Right forelimb (tissue), 1 donor: Measurements from ENCODE around the gene GK.
"Not testable (repeated sequence)": the region's sequence is repeated elsewhere in the genome, so short reads cannot be mapped to it uniquely, and the experiment has no call there.

Experiments
- DNase-seq: peaks from one replicate; pipeline ENCODE4 v3.0.0-alpha.2; 2018

Gene GK

GRCh38 chrX:30653415-30654131 is at the start of gene GK:
Gene GK (plus strand): TSS chrX:30653423. CDS start chrX:30653538, 115 bp downstream.
- DNase-seq: peak; percentile 51

GRCh38 chrX:30607155-30607554 is 46.1 kb upstream of the GK start:
- DNase-seq: no peak

GRCh38 chrX:30610026-30610425 is 43.2 kb upstream of the GK start:
- no peak for DNase-seq

GRCh38 chrX:30612250-30612655 is 41.0 kb upstream of the GK start:
- no peak for DNase-seq

- DNase-seq: no peak
These were observed 39.5 kb upstream of the GK start for GRCh38 chrX:30613721-30614120.

GRCh38 chrX:30615229-30615628 is 38.0 kb upstream of the GK start:
- DNase-seq: no peak

GRCh38 chrX:30618160-30618765 is 35.0 kb upstream of the GK start:
- DNase-seq: no peak

- no peak for DNase-seq
These were observed 33.1 kb upstream of the GK start for GRCh38 chrX:30620125-30620524.

- DNase-seq: no peak
These were observed 32.1 kb upstream of the GK start for GRCh38 chrX:30620980-30621618.

GRCh38 chrX:30622361-30622760 is 30.9 kb upstream of the GK start:
- DNase-seq: no peak

- no peak for DNase-seq
These were observed 26.8 kb upstream of the GK start for GRCh38 chrX:30626402-30626801.

- no peak for DNase-seq
These were observed 25.2 kb upstream of the GK start for GRCh38 chrX:30627818-30628652.

- DNase-seq: not testable (repeated sequence)
These were observed 19.2 kb upstream of the GK start for GRCh38 chrX:30634070-30634469.

GRCh38 chrX:30635630-30636029 is 17.6 kb upstream of the GK start:
- no peak for DNase-seq

GRCh38 chrX:30637874-30638815 is 15.1 kb upstream of the GK start:
- DNase-seq: no peak

- DNase-seq: not testable (repeated sequence)
These were observed 13.5 kb upstream of the GK start for GRCh38 chrX:30639702-30640101.

- DNase-seq: no peak
These were observed 10.6 kb upstream of the GK start for GRCh38 chrX:30642642-30643041.

- DNase-seq: no peak
These were observed 9.9 kb upstream of the GK start for GRCh38 chrX:30643313-30643821.

GRCh38 chrX:30649859-30650258 is 3.4 kb upstream of the GK start:
- no peak for DNase-seq

- peak; percentile 93 for DNase-seq
These were observed 452 bp upstream of the GK start for GRCh38 chrX:30652527-30653414.

GRCh38 chrX:30654386-30654785 is 1.2 kb downstream of the GK start:
- DNase-seq: not testable (repeated sequence)
